A204.1 (cell line): Measurements from ENCODE around the gene SYNPO2.

Experiments
- FAIRE-seq: peaks from 2 replicates; lab custom pipeline; 2012; peaks lifted over from hg19 to GRCh38; lab: Jason Lieb, UNC

SYNPO2 gene

DNA sequence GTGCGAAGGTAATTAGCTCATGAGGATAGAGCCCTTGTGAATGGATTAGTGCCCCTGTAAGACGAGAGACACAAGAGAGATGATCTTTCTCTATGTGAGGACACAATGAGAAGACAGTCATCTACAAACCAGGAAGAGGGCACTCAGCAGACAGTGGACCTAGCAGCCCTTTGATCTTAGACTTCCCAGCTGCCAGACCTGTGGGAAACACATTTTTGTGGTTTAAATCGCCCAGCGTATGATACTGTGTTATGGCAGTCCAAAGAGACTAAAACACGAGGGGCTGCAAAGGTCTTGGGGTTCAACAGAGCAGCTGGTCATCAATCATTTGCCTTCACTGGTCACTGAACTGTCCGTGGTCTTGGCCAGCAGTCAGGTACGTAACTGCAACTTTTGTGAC is 9.2 kb upstream of the SYNPO2 start:
- FAIRE-seq, result no peak

DNA sequence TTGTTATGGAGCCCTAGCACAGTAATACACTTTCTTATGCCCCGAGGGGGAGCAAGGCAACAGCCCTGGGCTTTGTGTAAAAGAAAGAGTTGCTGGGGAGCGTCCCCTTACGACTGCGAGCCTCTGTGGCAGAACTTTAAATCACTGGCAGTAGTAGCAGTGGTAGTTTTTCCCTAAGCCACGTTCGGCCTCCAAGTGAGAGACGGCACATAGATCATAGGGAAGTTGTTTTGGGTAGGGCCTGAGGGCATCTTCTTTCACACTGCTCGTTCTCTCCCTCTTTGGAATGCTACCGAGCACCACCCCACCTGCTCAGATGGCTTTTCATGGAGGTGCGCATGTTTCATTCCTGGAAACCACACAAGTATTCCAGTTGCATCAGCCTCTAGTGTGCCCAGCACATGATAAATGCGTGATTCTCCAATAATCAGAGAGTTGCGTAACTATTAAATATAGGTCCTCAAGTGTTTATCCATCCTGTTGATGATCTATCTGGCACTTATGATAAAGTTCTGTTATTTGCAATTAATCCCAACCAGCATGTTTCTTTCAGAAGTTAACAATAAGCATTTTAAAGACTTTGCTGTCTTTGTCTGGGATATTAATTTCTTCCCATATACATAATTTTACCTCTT is 7.0 kb upstream of the SYNPO2 start:
- no peak for FAIRE-seq

DNA sequence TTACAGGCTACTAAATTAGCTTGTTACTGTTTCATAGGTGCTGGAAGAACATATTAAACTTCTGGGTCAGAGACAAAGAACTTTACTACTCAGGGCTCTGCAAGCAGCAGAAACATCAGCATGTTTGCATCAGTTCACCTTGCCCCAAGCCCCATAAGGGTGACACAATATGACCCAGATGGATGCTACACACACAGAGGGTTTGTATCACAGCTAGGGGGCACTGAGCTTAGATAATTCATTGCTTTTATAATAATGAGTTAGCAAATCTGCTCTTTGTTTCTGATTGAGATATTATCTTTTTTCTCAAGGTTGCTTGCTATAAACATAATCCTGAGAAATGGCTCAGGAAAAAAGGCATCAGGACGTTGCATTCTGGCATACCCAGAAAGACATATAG is 4.8 kb upstream of the SYNPO2 start:
- FAIRE-seq, result no peak

DNA sequence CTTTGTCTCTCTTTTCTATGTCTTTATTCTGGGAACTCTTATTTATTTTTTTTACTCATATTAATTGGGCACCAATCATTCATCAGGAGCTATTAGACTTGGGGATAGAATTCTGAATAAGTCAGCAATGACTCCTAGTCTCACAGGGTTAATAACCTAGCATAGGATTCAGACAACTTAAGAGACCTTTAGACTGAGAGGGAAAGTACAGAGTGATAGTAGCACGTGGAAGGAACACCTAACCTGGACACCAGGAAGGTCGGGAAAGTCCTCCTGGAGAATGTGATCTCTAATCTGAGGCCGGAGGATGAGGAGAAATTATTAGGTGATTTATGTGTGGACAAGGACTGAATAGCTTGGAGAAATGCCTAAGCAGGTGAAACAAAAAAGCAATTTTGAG is 3.9 kb upstream of the SYNPO2 start:
- FAIRE-seq, result no peak

DNA sequence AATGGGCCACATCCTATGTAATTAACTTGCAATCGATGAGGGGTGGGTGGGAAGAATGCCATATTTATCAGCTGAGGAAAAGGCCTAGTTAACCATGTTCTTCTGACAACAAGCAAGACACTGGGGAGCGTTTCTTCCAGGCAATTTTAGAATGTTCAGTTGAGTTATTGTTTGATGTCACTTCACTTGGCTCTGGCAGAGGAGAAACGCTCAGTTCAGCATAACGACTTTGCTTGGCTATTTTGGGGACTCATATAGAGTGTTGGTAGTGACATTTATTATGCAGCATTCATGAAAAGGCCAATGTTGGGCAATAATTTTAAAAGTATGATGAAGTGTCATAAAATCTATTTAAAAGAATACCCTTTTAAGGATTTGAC is 648 bp downstream of the SYNPO2 start:
- FAIRE-seq, result no peak

DNA sequence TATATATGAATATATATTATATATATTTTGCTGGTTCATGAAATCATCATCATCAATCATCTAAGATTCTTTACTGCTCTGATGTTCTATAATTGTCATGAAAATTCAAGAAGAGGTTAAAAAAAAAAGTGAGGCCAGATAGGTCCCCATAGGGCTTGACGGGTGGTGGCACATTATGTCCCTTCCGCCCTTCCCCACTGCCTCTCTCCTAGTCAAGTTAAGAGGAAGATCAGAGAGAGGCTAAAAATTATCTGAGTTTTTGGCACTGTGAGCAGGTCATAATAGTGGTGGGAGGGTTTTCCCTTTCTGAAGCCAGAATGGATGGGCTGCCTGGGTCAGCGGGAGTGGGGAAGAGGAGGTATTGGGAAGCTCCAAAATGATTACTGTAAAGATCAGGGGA is 5.4 kb downstream of the SYNPO2 start:
- FAIRE-seq, result no peak

DNA sequence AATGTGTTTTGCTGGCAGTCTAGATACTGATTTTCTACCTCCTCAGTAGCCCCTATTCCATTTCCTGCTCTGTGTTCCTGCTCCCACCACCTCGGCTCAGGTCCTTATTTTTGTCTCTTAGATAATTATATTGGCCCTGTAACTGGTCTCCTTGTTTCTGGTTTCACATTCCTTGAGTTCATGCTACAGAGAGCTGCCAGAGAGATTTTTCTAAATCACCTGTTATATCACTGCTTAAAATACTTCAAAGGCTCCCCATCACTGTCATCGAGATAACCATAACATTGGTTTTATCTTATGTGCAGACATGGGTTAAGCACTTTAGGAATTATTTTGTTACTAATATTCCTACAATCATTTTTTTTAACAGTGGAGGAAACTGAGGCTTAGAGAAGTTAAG is 9.6 kb downstream of the SYNPO2 start:
- FAIRE-seq, result no peak

DNA sequence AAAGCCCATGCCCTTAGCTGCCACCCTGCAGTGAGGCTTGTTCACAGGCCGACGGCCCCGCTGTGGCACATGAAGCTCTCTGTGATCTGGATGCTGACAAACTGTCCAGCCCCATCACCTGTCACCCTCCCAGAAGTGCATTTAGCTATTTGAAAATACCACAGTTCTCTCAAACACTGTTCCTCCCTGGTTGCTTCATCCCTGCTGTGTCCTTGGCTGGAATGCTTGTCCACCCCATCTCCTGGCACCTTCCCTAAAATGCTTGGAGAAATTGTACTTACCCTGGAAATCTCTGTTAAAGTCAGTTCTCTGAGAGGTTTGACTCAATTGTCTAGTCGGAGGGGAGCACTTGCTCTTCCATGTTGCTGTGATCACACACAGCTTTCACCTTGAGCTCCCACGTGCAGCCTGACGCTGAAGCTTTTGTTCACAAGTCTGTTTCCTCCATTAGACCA is 10.1 kb downstream of the SYNPO2 start:
- no peak for FAIRE-seq

DNA sequence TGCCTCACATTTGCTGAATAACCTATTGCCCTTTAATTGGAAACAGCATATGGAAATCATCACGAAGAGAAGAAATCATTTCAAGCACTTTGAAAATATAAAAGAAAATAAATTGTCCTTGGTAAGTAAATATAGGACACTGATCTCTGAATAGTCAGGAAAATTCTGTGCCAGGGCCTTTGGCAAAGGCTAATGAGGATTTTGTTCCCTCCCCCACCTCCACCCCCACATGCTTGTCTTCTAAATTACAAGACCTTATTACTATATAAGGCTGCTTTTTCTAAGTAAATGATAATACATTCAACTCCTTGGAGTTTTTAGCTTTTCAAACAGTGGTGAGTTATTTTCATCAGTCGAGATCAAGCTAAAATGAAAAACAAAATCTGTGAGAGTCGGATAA is 15.8 kb downstream of the SYNPO2 start:
- no peak for FAIRE-seq

DNA sequence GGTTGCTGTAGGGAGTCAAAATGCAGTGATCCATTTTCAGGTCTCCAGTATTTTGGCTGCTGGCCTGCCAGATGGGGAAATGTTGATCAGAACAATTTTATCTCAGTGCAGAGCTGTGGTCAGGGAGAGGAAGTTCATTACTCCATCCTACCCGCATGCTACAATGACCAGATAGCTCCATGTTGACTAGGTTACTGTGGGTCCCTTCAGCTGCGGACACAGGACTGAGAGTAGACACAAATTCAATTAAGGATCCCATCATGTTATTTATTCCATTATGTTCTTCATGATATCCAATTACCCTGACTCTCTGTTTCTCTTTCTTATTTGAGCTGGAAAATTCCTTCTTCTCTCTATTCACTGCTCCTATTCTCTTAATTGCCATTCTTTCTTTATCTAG is 16.3 kb downstream of the SYNPO2 start:
- FAIRE-seq, result no peak

DNA sequence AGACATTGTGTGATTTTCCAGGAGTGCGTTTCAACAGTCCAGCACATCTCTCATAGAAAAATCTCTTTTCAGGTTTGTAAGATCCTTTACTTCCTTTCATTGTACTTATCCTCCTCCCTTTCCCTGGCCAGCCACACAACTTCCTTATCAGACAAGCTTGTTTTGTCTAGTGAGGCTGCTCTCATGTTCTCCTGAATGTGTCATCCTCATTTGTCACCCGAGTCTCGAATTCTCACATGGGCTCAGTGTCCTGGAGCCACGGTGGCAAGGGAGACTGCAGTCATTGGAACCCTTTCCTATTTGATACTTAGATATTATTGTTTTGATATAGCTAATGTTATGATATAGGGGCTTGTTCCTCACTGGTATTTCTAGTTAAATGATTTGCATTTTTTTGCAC is 16.9 kb downstream of the SYNPO2 start:
- FAIRE-seq, result no peak

DNA sequence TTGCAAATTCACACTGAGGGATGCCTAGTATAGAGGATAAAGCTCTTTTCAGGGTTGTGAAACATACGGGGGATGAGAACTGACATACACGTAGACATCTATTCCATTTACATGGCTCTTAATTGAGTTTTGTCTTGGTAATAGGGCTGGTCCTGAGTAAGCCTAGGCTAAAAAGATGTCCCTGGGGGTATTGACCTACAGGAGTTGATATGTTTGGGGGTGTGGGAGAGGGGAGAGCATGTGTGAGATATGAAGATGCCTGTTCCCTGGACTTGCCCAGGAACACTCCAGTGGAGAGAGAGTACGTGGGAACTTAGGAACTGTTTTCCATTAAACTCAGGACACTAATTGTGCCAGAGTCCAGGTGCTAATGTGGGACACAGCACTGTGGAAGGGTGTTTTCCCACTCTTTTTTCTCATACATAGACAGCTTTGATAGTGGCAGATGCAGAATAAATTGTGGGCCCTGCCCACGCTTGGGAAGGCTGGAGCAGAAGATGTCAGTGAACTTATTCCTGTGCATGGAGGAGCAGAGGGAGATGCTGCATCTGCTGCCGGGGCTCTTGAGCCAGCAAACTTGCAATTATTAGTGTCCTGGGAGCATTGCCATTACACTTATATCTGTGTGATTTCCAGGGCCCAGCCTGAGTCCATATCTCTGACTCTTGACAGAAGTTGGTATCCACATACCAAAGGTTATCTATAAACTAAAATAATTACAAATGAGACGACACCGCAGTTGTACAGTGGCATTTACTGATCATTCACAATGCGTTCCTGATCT is 20.7 kb downstream of the SYNPO2 start:
- no peak for FAIRE-seq

DNA sequence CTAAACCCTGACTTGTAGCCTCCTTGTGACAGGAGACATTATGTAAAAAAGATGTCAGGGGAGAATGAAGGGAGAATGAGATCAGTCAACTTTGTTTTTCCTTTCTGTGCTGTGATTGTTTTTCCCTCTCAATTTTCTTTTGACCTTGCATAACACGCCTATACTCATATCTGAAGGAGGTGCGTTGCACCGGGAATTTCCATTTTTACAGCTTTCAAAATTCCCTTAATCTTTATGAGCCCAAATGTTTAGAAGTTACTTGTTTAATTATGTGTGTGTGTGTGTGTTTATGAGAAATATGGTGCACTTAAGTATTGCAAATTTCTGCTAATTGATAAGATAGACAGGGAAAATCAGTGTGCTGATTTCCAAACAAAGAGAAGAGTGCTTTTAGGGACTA is 21.6 kb downstream of the SYNPO2 start:
- no peak for FAIRE-seq

DNA sequence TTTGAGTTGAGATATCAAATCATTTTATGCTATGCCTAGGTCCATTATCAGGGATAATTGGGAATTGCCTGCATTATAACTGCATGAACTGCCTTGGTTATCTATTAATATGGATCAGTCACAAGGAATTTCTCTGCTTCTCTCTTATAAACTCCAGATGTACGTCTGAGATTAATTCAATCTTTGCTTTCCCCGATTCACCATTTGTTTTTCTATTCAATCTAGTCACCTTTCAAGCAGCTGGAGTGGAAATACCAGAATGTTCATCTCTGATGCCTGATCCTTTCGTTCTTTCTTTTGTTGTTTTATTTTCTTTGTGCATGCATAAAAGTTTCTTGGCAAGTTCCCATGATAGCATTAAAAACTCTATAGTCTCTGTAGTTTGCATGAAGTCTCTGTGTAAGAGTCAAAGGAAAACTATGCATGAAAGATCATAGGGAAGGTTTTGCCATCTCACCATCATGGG is 22.6 kb downstream of the SYNPO2 start:
- FAIRE-seq, result no peak

DNA sequence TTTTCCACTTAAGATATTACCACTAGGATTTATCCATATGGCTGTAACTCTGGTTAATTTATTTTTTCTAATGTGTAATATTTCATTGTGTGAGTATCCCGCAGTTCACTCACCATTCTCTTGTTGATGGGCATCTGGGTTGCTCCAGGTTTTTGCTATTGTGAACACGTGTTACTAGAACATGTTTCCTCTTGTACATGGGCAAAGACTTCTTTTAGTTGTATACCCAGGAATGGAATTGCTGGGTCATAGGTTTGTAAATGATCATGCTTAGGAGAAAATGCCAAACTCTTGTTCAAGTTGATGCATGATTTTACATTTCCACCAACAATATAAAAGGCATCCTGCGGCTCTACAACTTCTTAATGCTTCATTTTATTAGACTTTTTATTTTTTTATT is 26.8 kb downstream of the SYNPO2 start:
- FAIRE-seq, result no peak

DNA sequence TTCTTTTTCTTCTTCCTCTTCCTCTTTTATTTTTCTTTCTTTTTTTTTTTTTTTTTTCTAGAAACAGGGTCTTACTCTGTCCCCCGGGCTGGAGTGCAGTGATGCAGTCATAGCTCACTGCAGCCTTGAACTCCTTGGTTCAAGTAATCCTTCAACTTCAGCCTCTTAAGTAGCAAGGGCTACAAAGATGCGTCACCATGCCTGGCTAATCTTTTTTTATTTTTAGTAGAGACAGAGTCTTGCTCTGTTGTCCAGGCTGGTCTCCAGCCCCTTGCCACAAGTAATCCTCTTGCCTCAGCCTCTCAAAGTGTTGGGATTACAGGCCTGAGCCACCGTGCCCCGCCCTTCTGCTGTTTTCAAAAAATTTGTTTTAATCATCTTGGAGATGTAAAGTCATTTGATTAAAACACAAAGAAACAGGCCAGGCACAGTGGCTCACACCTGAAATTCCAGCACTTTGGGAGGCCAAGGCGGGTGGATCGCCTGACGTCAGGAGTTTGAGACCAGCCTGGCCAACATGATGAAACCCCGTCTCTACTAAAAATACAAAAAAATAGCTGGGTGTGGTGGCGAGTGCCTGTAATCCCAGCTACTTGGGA is 28.1 kb downstream of the SYNPO2 start:
- FAIRE-seq, result no peak

DNA sequence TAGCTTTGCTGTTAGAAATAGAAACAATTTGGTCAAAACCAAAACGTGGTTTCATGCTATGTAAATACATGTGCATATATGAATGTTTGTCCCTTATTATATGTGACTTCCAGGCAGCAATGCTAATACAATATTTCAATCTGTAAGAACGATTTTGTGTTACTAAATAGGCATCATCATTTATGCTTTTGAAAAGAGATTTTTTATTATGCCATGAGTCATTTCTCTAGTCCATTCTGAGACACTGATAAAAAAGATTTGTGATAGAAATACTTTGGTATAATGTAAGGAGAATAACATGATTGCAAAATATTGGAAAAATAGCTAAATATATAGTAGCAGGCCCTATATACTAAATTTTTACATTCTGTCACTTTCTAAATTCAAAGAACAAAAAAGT is 28.9 kb downstream of the SYNPO2 start:
- no peak for FAIRE-seq

DNA sequence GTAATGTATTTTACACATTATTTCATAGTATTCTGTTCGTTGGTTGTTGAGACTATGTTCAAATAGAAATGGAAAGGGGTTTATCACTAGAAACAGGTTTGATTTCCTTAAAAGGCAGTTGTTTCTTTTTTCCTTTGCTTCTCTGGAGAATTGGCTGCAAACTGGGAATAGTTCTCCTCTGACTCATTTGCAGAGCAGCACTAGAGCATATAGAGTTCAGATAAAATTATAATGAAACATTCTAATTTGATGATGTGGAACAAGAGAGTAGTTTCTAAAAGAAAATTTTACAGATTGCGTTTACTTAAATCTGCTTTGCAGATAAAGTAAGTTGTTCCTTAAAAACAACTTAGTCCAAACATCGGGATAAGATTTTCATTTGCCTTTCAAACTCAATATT is 29.7 kb downstream of the SYNPO2 start:
- FAIRE-seq, result no peak

DNA sequence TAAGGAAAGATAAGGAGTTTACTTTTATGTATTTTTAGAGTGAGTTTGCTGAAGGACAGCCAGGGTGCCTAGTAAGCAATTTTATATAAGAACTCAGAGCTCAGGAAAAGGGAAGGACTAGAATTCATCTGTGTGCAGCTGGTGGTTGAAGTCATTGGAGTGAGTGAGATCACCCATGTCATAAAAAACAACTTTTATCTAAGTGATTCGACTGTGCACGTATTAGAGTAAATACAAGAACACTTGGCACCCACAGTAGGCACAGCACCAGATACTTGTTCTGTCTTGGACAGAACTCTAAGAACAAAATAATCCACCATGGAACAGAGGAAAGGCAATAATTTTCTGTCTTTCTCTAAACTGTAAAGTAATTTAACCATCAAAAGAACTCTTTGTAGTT is 31.6 kb downstream of the SYNPO2 start:
- FAIRE-seq, result no peak

DNA sequence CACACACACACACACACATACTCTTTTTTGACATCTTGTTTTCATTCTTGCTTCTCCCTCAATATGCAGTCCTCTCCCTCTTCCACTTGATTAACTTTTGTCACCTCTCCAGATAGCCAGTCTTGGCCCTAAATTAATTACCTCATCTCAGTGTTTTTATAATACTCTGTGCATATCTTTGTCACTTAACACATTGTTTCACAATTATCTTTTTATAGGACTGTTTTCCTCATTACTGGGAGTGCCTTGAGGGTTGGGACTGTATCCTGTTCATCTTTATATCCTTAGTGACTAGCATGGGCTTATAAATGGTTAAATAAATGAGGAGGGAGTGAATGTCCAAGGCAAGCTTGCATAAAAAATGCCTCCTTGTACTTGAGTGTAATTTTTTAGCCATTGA is 33.1 kb downstream of the SYNPO2 start:
- no peak for FAIRE-seq

DNA sequence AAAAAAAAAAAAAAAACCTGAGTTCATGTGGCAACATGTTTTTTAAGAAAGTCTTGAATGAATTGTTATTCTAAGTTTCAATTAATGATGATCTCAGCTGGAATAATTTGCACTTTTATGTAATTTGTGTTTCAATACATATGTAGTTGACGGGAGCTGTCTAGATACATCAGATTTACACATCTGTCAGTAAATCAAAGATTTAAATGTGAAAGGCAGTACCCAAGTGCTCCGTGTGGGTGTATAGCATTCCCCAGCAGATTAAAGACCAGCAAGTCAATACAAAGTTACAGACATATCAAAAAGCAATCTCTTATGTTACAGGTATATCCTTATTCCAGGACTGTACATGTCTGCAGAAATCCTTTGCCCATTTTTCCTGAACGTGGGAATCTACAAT is 35.2 kb downstream of the SYNPO2 start:
- FAIRE-seq, result no peak

DNA sequence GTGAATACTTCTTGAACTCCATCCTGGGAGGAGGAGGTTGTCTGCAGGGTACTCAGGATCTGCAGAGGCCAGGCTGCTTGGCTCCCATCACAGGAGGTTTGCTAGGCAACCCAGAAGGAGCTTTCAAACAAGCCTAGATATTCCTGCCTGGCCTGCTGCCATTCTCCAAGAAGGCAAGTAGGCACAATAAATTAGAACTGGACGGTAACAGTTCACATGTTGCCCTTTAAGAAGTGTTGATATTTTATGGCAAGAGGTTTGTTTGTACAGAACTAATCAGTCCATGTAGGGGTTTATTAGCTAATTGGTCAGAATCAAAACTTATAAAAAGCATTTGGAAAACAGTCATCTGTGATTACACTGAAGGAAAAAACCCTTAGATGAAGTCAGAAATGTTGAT is 39.3 kb downstream of the SYNPO2 start:
- no peak for FAIRE-seq

DNA sequence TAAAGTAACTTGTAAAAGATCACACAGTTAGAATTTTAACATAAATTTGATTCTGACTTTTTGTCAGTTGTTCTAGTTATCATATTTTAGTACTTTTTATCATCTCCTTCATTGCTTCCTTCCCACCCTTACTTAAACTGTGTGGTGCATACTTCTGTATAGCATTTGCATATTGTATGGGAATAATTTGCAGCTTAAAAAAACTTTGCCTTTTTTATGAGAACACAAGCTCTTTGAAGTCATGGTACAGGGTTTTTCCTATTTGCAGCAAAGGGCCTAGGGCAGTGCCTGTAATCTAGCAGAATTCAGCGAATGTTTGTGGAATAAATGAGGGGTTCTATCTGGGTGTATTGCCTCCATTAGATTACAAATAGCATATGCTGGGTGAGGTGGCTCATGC is 41.6 kb downstream of the SYNPO2 start:
- FAIRE-seq, result no peak

DNA sequence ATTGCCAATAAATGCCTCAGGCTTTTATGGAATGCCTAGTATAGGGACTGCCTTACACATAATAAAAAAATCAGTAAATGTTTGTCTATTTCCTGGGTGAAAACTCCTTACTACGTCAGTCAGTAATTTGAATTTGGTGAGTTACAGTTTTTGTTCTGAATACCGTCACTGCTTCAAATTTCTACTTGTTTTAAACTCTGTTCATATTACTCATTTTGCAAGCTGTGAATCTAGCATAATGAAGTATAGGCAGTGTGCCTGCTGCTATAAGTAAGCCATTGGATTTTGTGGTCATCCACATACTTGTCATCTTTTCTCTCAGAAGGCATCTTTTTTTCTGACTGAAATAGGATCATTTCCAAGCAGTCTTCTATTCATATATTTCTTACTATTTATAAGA is 43.1 kb downstream of the SYNPO2 start:
- no peak for FAIRE-seq
